Measurements from ENCODE around the gene ZGPAT. TPM values are rescaled to one million over a fixed set of nuclear protein-coding genes. Genes with fewer than 3 reads are reported as not detected.

The ZGPAT gene
- total and polyA plus RNA-seq, 2 of the 8 experiments (the other 6 are each of a cell fraction or from before 2014, with no cell fraction given) = 14.5 to 21.4 TPM

DNA sequence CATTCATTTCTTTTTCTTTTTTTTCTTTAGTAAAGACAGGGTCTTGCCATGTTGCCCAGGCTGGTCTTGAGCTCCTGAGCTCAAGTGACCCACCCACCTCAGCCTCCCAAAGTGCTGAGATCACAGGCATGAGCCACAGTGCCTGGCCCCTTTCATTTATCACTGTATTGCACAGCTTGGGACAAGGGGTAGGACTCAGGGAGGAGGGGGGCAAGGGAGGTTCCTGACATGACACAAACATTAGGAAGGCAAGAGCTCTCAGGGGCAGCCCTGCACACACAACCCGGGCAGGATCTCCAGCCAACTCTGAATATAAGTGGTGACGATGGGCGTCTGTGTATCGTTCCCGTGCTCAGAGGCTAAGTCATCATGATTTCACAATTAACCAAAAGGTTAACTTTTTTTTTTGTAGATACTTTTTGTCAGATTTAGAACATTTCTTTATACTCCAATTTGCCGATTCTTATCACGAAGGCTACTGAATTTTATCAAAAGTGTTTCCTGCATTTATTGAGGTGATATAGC, 51.6 kb downstream of the ZGPAT start (continued):
- TF ChIP-seq GABPA (IDR thresholded peaks at IDR 0.05; ENCODE audit: borderline replicate concordance, insufficient read depth, low read length) (no peak), POU5F1 (IDR thresholded peaks at IDR 0.05; ENCODE audit: low read depth, low read length) (no peak), CBX8 (IDR thresholded peaks at IDR 0.05; ENCODE audit: borderline replicate concordance, low read depth, low read length) (no peak)
- TF ChIP-seq, protein P1, sequence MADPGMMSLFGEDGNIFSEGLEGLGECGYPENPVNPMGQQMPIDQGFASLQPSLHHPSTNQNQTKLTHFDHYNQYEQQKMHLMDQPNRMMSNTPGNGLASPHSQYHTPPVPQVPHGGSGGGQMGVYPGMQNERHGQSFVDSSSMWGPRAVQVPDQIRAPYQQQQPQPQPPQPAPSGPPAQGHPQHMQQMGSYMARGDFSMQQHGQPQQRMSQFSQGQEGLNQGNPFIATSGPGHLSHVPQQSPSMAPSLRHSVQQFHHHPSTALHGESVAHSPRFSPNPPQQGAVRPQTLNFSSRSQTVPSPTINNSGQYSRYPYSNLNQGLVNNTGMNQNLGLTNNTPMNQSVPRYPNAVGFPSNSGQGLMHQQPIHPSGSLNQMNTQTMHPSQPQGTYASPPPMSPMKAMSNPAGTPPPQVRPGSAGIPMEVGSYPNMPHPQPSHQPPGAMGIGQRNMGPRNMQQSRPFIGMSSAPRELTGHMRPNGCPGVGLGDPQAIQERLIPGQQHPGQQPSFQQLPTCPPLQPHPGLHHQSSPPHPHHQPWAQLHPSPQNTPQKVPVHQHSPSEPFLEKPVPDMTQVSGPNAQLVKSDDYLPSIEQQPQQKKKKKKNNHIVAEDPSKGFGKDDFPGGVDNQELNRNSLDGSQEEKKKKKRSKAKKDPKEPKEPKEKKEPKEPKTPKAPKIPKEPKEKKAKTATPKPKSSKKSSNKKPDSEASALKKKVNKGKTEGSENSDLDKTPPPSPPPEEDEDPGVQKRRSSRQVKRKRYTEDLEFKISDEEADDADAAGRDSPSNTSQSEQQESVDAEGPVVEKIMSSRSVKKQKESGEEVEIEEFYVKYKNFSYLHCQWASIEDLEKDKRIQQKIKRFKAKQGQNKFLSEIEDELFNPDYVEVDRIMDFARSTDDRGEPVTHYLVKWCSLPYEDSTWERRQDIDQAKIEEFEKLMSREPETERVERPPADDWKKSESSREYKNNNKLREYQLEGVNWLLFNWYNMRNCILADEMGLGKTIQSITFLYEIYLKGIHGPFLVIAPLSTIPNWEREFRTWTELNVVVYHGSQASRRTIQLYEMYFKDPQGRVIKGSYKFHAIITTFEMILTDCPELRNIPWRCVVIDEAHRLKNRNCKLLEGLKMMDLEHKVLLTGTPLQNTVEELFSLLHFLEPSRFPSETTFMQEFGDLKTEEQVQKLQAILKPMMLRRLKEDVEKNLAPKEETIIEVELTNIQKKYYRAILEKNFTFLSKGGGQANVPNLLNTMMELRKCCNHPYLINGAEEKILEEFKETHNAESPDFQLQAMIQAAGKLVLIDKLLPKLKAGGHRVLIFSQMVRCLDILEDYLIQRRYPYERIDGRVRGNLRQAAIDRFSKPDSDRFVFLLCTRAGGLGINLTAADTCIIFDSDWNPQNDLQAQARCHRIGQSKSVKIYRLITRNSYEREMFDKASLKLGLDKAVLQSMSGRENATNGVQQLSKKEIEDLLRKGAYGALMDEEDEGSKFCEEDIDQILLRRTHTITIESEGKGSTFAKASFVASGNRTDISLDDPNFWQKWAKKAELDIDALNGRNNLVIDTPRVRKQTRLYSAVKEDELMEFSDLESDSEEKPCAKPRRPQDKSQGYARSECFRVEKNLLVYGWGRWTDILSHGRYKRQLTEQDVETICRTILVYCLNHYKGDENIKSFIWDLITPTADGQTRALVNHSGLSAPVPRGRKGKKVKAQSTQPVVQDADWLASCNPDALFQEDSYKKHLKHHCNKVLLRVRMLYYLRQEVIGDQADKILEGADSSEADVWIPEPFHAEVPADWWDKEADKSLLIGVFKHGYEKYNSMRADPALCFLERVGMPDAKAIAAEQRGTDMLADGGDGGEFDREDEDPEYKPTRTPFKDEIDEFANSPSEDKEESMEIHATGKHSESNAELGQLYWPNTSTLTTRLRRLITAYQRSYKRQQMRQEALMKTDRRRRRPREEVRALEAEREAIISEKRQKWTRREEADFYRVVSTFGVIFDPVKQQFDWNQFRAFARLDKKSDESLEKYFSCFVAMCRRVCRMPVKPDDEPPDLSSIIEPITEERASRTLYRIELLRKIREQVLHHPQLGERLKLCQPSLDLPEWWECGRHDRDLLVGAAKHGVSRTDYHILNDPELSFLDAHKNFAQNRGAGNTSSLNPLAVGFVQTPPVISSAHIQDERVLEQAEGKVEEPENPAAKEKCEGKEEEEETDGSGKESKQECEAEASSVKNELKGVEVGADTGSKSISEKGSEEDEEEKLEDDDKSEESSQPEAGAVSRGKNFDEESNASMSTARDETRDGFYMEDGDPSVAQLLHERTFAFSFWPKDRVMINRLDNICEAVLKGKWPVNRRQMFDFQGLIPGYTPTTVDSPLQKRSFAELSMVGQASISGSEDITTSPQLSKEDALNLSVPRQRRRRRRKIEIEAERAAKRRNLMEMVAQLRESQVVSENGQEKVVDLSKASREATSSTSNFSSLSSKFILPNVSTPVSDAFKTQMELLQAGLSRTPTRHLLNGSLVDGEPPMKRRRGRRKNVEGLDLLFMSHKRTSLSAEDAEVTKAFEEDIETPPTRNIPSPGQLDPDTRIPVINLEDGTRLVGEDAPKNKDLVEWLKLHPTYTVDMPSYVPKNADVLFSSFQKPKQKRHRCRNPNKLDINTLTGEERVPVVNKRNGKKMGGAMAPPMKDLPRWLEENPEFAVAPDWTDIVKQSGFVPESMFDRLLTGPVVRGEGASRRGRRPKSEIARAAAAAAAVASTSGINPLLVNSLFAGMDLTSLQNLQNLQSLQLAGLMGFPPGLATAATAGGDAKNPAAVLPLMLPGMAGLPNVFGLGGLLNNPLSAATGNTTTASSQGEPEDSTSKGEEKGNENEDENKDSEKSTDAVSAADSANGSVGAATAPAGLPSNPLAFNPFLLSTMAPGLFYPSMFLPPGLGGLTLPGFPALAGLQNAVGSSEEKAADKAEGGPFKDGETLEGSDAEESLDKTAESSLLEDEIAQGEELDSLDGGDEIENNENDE (IDR thresholded peaks at IDR 0.05; ENCODE audit: insufficient replicate concordance, low read length) = no peak

Measured in H1 (cell line).